Ecto neural progenitor cell (in vitro differentiated cells): ENCODE measurements around the gene POTEI.
A peak's percentile ranks its signal among the peaks of the same experiment; 100 is the strongest.
"Not testable (repeated sequence)": the region's sequence is repeated elsewhere in the genome, so short reads cannot be mapped to it uniquely, and the experiment has no call there.

Experiments used
- DNase-seq: peaks from one replicate; pipeline ENCODE4 v3.0.0-alpha.2; 2018; ENCODE audit warnings: low spot score

Gene POTEI

GRCh38 chr2:130455413-130455812, 53.7 kb downstream of the POTEI start:
- not testable (repeated sequence) for DNase-seq

- DNase-seq = not testable (repeated sequence)
These were observed 54.4 kb downstream of the POTEI start for GRCh38 chr2:130454712-130455083.

- not testable (repeated sequence) for DNase-seq
These were observed 55.0 kb downstream of the POTEI start for GRCh38 chr2:130453955-130454711.

GRCh38 chr2:130452897-130453296, 56.2 kb downstream of the POTEI start:
- DNase-seq = not testable (repeated sequence)

- not testable (repeated sequence) for DNase-seq
These were observed 57.3 kb downstream of the POTEI start for GRCh38 chr2:130451823-130452222.

GRCh38 chr2:130451278-130451677, 57.9 kb downstream of the POTEI start:
- DNase-seq = peak; percentile 3

GRCh38 chr2:130450366-130450765, 58.8 kb downstream of the POTEI start:
- DNase-seq = not testable (repeated sequence)

- peak; percentile 66 for DNase-seq
These were observed 81.5 kb downstream of the POTEI start for GRCh38 chr2:130427631-130428030.

GRCh38 chr2:130418845-130419244, 90.3 kb downstream of the POTEI start:
- not testable (repeated sequence) for DNase-seq

GRCh38 chr2:130416693-130417092, 92.4 kb downstream of the POTEI start:
- DNase-seq = not testable (repeated sequence)
